HG03108 (cell line): Measurements from ENCODE around the gene ADGRD1.

Source experiments
- ATAC-seq: cut with Tn5 transposase; IDR thresholded peaks from one replicate; pipeline ENCODE4 v1.9.1; 2021; ENCODE audit warnings: moderate library complexity; ENCODE audit not compliant: unreplicated experiment

ADGRD1 gene

DNA sequence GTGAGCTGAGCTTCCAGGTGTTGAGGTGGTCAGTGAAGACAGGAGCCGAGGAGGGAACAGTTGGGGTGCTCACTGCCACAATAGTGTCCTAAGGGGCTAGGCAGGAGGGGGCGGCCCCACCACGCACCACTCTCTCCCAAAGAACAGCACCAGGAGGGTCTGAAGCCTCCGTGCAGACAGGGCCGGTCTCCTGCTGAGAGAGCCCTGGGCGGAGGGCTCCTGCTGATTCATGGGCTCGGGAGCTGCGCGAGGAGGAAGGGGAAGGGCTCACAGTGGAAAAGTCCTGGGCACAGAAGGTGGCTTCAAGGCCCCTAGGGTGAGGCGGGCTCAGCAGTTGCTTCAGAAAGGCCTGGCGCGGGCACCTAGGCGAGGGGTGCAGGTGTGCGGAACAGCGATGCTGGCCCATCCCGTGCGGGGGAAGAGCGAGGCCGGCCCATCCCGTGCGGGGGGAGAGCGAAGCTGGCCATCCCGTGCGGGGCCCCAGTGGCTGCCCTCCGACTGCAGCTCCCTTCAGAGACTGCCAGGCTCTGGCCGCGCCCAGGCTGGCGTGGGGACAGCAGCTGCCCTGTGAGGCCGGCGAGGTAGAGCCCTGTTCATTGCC lies 176.7 kb downstream of the ADGRD1 start:
- ATAC-seq = no peak

DNA sequence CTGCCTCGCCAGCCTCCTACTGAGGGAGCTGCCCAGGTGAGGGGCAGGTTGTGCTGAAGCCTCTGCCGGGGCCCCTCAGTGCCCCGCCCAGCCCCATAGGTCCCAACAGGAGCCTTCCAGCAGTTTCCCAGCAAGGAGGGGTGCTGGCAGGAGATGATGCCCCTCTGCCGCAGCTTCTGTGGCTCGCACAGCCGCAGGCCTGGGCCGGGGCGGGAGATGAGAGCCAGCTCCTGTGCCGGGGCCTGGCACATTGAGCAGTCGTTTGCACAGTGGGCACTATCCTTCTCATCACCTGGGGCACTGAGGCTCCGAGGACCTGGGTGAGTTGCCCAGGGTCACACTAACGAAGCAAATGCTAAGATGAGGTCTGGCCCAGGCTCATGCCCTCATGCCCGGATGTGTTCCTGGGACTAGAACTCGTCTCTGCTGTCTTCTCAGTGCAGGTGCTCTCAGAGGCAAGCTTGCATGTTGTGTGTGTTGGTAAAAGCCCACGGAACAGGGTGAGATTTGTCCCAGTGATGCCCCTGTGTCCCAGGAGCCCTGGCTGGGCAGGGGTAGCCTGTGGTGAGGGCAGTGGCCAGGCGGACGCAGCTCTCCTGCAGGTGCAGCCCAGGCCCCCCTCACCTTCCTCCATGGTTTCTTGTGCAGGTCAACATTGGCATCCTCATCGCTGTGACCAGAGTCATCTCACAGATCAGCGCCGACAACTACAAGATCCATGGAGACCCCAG lies 177.5 kb downstream of the ADGRD1 start:
- no peak for ATAC-seq

DNA sequence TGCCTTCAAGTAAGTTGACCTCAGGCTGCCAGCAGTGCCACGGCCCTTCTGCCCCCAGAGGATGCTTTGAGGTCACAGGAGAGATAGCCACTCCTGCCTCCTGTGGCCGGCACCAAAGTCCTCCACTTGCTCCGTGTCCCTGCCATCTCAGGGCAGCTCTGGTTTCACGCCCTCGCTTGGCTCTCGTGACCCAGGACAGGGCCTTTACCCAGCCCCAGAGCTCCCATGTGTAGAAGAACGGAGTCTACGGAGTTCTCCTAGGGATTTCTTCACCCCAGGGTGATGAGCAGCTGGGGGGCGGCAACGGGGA lies 178.1 kb downstream of the ADGRD1 start:
- ATAC-seq = no peak

DNA sequence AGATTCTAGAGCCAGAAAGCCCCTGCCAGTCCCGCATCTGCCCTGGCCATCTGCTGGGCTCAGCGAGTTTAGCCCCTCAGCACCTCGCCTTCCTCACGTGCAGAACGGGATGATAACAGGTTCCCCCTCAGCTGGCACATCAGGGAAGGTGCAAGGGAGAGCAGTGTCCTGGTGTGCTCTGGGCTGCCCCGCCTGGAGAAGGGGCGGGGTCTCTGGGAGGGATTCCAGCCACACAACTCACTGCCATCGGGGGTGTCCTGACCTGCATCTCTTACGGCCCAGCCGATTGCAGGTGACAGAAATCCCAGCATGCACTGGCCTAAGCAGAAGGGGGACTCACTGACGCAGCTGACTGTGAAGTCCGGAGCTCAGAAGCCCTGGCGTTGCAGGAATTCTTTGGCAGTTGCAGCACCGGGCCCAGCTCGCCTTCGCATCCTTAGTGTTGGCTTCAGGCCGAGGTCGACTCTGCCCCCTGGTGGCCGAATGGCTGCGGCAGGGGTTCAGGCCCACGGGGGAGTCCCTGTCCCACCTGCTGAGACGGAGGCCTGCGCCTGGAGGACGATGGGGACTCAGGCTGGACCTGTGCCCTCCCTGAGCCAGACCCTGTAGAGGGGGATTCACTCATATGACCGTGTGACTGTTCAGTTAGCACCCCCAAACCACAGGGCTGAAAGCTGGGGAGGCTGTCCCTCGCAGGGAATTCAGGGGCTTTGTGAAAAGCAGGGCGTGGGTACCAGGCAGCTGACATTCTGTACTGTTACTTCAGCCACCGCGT lies 178.6 kb downstream of the ADGRD1 start:
- ATAC-seq = no peak

DNA sequence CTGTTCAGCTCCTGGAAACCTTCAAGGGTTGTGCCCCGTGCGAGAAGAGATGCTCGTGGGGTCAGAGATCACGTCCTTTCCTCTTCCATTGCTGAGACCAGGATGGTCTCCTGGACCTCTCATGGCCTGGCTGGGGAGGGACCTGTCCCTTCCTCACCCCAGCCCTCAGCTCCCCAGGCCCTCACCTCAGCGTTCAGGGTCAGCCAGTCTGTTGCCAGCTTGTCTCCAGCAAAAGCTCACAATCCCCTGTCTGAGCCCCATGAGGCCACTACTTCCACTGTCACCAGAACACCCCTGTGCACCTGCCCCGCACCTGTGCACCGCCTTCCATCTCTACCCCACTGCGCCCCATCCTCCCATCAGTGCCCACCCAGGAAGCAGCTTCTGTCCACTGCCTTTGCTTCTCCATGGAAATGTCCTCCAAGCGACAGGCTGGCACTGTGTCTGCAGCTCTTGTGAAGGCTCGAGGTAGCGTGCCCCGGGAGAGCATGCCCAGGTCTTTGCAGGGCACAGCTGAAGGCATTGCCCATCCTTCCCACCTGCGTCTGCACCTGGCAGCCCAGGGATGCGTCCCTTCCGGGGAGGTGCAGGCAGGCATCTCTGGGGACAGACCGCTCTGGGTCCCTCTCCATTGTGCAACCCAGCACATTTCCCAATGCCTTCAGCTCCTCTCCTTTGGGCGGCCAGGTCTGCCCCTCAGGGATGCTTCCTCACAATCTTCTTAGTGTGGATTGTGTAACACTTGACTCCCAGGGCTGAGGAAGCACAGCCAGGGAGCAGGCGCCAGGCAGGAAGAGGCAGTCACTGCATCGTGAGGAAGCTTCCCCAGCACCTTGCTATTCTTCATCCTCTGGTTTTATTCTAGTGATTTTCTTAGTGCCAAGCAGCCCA lies 179.6 kb downstream of the ADGRD1 start:
- ATAC-seq = no peak

DNA sequence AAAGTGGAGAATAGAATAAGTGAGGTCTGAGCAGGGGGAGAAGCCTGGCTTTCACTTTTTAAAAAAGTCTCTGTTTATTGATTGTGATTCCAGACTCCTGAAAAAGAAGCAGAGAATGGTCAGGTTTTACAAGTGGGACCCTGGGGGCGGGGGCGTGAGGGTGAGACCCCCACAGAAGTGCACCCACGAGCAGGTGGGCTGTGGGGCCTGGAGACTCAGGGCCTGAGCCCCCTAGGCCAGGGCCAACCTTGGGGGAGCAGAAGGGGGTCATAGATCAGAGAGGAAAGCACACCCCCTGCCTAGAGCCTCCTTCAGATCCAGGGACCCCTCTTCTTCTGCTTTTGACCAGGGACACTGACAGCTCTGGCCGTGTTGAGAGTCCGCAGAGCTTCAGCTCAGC lies 180.3 kb downstream of the ADGRD1 start:
- no peak for ATAC-seq

DNA sequence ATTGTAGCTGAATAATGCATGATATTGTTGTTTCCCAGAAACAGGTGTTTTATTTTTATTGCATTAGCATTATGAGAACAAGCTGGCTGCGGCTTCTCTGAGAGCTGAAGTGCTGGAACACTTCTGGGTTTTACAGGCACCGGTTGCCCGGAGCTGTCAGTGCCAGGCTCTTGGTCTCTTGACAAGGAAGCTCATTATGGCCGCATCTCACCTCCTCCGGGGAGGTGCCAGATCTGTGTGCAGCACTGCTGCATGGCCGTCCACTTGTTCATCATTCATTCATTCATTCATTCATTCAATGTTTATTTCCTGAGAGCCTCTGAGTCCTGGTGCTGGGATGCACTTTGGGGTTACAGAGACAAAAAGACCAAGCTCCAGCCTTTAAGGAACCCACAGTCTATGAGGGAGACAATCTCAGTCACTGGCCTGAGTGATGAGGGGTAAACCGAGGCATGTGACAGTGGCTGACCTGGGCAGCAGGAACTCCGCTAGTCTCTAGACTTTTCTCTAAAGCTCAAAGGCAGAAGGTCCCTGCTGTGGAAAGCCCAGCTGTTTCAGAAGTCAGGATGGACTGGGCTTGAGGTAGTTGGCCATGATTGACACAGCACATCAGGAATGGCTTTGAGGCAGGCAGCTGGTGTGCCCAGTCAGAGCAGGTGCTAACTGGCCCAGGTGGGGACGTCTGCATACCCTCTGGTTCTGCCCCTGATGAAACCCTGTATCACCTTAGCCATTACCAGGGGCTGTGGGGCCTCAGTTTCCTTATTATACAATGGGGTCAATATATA lies 181.0 kb downstream of the ADGRD1 start:
- ATAC-seq = no peak

DNA sequence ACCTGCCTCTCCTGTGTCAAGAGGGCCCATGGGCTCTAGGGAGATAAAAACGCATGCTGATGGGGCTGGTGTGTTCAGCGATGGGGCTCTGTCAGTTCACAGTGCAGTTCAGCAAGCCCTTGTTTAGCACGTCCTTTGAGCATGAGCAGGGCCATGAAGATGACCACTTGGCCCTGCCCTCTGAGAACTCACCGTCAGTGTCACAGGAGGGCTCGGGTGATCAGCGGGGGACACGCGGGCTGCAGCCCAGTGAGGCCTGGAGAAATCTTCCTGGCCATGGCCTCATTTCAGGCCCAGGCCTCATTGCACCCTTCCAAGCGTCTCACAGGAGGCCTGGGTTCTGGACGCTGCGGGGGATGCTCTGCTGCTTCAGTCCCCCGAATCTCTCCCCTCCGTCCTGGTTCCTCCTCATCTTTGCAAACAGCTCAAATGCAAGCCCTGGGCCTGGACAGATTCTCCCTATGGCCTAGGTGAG lies 181.6 kb downstream of the ADGRD1 start:
- no peak for ATAC-seq

DNA sequence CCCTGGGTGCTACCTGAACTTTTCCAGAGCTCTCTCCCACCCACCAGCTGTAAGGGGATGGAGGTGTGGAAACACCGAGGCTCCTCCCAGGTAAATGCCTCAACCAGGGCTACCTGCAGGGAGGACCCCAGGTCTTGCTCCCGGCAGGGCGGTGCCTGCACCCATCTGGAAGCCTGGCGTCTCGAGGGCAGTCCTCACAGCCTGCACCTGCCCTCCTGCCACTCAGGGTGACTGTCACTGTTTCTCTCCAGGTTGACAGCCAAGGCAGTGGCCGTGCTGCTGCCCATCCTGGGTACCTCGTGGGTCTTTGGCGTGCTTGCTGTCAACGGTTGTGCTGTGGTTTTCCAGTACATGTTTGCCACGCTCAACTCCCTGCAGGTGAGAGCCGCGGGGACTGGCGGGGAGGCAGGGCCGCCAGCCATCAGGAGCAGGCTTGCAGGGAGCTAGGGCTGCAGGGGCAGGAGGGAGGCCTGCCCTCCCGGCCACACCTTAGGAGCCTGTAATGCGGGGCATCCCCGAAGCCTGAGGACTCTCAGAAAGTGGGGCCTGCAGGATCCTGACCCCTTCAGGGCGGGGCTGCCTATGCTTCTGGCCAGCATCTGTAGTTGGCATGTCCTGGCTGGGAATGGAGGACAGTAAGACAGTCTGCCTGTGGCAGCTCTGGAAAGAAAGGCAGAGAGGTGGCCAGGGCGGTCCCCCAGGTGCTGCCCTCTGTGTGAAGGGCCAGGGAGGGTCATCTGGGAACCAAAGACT lies 182.3 kb downstream of the ADGRD1 start:
- ATAC-seq = no peak

DNA sequence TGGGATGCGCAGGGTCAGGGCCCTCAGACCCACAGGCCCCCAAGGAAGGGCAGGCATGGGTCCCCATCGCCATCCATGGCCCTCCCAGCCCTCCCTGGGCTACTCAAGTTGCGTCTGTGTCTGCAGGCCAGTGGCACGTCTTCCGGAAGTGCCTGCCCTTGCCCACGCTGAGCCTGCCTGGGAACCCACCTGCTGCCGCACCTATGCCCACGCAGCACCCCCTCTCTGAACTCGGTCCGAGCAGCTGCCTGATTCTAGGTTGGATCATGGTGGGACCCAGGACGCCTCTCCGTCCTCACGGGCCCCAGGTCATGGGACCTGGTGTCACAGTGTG lies 182.8 kb downstream of the ADGRD1 start:
- ATAC-seq = no peak

DNA sequence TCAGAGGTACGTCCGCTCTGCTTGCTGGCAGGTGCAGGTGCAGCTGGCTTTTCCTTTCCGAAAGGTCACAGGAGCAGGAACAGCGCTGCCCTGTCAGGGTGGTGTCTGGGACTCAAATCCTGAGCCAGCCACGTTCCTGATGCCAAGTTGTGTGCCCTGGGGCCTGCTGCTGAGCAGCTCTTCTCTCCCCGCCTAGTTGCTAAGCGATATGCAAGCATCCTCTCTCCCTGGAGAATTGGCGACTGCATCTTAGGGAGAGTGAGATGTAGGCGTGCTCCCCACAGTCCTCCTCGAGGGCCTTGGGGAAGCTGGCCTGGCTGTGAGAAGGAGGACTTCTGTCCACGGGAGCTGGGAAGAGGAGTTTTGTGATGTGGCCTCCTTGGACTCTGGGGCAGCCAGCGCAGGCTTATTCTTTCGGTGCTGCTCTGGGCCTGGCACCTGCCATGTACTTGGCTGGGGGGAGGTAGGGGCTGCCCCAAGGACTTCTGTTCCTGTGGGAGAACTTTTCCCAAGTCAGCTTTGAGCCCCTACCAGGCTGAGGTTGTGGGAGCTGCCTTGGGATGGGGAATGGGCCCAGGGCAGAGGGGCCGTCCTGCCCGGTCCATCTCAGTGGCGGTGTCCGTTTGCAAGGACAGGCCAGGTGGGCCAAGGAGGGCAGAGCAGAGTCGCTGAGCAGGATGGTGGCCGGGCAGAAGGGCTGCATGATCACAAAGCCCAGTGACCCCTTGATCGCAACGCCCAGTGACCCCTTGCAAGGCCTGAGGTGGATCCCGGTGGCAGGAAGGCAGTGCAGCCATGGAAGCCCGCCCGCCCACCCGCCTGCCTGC lies 183.5 kb downstream of the ADGRD1 start:
- no peak for ATAC-seq

DNA sequence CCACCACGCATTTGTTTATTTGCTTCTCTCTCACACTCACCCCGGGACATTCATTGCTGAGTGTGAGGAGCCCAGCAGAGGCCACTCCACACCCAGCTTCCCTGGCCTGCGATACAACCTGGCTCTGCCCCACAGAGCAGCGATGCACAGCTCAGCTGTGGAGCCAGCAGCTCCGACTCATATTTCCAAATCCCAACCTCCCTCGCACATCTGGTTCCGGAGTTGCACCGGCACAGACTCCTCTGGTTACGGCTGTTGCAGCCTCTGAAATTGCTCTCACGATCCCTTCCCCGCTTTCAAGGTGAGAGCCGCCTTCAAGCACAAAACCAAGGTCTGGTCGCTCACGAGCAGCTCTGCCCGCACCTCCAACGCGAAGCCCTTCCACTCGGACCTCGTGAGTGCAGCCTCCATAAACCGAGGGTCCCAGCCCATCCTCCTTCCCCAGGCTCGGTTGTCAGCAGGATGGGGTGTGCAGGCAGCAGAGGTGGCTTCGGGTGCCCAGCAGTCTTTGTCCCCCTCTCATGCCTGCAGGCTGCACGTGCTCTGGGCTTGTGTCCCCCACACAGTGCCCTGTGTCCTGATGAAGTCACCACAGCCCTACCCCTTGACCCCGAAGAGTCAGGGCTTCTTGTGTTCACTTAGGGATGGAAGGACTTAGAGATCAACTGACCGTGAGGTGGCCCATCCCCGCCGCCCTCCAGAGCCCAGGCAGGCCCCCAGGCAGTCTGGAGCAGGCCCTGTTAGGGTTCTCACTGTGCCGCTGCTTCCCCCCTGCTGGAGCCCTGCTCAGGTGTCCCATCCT lies 184.3 kb downstream of the ADGRD1 start:
- no peak for ATAC-seq

DNA sequence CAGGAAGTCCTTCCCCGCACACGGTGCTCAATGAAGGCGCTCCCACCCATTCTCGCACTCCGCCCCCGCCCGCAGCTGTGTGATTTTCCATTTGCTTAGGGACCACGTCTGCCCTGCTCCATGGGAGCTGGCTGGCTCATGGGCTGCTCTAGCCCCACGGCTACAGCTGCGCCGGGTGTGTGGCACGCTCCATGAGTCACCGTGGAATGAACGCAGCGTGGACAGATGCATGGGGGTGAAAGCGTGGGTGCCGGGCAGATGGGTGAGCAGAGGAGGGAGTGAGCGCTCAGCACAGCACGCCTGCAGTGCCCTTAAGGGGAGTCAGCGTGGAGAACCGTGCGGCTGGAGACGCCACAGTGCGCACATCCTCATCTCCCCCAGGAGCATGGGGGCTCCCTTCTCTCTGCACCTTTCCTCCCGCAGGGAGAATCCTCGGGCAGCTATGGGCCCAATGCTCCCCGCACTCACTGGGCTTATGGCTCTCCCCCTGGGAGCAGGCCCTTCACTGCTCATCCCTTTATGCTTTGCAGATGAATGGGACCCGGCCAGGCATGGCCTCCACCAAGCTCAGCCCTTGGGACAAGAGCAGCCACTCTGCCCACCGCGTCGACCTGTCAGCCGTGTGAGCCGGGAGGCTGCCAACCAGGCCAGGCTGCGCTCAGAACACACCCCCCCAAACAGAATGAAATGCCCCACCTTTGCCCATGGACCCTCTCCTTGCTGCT lies 185.1 kb downstream of the ADGRD1 start:
- no peak for ATAC-seq

DNA sequence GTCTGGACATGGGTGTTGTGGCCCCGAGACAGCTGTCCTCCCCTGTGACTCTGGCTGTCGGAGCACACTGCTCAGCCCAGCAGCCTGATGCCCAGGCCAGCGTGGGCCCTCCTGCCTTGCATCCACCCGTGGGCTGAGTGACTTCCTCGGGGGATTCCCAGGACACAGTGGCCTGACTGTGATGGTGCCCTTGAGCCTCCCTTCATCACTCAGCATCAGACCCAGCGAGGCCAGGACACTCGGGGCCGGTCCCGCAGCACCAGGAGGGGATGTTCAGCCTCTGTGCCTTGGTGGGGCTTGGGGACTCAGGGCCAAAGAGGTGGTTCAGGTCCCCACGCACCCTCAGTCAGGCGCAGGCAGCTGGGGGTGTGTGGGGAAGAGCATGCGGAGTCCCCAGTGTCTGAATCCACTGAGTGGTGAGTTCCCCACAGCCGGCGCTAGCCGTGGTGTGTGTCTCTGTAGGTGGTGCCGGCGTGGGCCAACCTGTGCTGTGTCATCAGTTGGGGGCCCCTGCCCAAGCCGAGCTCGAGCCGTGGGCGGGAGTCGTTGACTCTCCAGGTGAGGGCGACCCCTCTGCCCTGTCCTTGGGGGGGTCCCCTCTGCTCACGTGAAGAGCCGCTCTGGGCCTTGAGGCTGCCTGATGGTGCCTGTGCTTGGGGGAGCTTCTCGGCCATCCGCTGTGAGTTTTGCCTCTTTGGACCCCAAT lies 185.8 kb downstream of the ADGRD1 start:
- ATAC-seq = no peak

DNA sequence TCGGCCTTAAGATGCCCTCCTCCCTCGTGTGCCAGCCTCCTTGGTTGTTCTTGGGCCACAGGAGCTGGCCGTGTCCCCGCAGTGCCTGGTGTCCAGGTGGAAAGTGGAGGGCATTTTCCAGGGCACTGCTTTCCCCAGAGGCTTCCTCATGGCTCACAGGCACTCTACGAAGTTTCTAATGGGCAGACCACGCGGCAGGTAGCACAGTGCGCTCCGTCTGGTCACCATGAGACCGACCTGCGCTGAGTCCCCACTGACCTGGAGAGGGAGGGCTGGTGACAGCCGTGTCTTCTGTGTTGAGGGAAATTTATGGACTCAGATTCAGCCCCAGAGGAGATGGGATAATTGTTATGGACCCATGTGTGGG lies 186.3 kb downstream of the ADGRD1 start:
- no peak for ATAC-seq

DNA sequence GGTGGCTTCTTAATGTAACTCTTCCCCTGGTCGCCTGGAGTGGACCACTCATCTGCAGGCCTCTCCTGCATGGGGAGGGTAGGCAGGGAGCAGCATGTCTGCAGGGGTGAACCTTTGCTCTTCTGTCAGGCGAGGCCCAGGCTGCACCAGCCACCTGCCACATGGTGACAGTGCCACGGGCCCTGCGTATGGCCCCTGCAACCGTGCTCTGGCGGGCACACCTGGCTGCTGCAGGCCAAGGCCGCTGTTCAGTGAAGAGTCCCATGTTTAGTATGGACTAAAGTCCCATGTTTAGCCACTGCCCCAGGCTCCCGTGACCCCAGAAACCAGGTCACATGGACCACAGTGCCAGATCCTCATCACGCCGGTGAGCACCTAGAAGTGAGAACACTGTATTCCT lies 187.0 kb downstream of the ADGRD1 start:
- ATAC-seq = no peak

DNA sequence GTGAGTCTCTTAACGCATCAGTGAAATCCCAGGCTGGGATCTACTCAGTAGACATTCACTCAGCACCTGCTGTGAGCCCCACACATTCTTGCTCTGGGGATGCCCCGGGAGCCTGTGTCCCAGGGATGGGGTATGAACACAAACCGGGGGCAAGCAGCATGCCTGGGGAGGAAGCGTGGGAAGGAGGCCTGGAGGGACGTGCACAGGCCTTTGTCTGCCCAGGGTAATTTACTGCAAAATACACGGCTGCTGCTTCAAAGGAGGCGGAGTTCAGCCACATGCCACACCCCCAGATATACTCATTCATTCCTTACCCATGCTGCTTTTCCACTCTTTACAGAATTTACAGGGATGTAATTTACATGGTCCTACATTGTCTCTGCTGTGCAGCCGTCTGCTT lies 187.8 kb downstream of the ADGRD1 start:
- ATAC-seq = no peak
